ENCODE data around the gene PTPN1. TPM values are rescaled to one million over a fixed set of nuclear protein-coding genes. Genes with fewer than 3 reads are reported as not detected.

PTPN1 gene
- total and polyA plus RNA-seq, 2 donors (not counting 1 experiment from before 2014, with no cell fraction given), result 20.0 to 28.7 TPM

DNA sequence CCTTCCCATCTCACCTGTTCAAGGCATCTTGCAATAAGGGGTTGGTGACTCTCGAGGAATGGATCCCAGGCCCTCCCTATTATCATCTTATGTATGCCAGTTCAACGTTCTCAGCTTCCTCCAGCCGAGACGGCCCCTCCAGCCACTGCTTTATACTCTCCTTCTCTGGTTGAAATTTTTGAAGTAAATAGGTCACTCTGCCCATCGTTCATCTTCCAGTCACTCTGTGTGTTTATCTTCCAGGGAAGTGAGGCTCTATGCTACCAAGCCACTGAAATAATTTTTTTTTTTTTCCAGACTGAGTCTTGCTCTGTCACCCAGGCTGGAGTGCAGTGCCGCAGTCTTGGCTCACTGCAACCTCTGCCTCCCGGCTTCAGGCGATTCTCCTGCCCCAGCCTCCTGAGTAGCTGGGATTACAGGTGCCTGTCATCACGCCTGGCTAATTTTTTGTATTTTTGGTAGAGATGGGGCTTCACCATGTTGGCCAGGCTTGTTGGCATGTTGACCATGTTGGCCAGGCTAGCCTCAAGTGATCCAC is 17.0 kb downstream of the PTPN1 start:
- no peak overlapping the region for H3K4me3 ChIP-seq (replicated peaks in 1 of 4; ENCODE audit: control extremely low read depth in 1 of 4, insufficient read depth in 1 of 4, low read depth in 3 of 4, low read length in 4 of 4)
- no peaks in the 10 kb centered on the region for H3K27me3 ChIP-seq (ENCODE audit: control insufficient read depth, insufficient read depth, low read length)
- H4K20me1 ChIP-seq (ENCODE audit: control insufficient read depth, extremely low read depth, insufficient read depth, low read length), result no peaks in the 10 kb centered on the region
- no peak for DNase-seq (ENCODE audit: low read depth in 2 of 2)
- H3K36me3 ChIP-seq (ENCODE audit: control insufficient read depth, insufficient read depth, low read length), result no peaks in the 10 kb centered on the region
- H3K9me3 ChIP-seq (ENCODE audit: control insufficient read depth, insufficient read depth, low read depth, low read length), result no peaks in the 10 kb centered on the region
- peaks cover 8% of the 10 kb centered on the region for H3K4me1 ChIP-seq (ENCODE audit: control insufficient read depth, extremely low read depth, insufficient read depth, low read length)
- TF ChIP-seq, protein P1, sequence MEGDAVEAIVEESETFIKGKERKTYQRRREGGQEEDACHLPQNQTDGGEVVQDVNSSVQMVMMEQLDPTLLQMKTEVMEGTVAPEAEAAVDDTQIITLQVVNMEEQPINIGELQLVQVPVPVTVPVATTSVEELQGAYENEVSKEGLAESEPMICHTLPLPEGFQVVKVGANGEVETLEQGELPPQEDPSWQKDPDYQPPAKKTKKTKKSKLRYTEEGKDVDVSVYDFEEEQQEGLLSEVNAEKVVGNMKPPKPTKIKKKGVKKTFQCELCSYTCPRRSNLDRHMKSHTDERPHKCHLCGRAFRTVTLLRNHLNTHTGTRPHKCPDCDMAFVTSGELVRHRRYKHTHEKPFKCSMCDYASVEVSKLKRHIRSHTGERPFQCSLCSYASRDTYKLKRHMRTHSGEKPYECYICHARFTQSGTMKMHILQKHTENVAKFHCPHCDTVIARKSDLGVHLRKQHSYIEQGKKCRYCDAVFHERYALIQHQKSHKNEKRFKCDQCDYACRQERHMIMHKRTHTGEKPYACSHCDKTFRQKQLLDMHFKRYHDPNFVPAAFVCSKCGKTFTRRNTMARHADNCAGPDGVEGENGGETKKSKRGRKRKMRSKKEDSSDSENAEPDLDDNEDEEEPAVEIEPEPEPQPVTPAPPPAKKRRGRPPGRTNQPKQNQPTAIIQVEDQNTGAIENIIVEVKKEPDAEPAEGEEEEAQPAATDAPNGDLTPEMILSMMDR (conservative IDR thresholded peaks at IDR 0.05 in 1 of 2, IDR thresholded peaks at IDR 0.05 in 1 of 2; ENCODE audit: low read depth in 1 of 2, low read length in 2 of 2), result no peak
- TF ChIP-seq EZH2 (IDR thresholded peaks at IDR 0.05; ENCODE audit: low read length, missing control alignments), result no peak
- H3K9ac ChIP-seq (ENCODE audit: insufficient read depth, low read length), result no peak overlapping the region
- peaks cover 86% of the 10 kb centered on the region for H3K79me2 ChIP-seq (ENCODE audit: control insufficient read depth, insufficient read depth, low read length)
- no peak overlapping the region for H3K4me2 ChIP-seq (ENCODE audit: extremely low read depth, insufficient read depth, low read length)
- H2AFZ ChIP-seq (ENCODE audit: low read length), result no peak overlapping the region
- no peak overlapping the region for H3K27ac ChIP-seq (ENCODE audit: insufficient read depth, low read length)

GRCh38 chr20:50528129-50528528 is 17.9 kb downstream of the PTPN1 start:
- Histone ChIP-seq H3K9me3 (ENCODE audit: control insufficient read depth, insufficient read depth, low read depth, low read length) (no peaks in the 10 kb centered on the region), H3K27me3 (ENCODE audit: control insufficient read depth, insufficient read depth, low read length) (no peaks in the 10 kb centered on the region), H3K4me1 (ENCODE audit: control insufficient read depth, extremely low read depth, insufficient read depth, low read length) (peaks cover 10% of the 10 kb centered on the region), H3K79me2 (ENCODE audit: control insufficient read depth, insufficient read depth, low read length) (peaks cover 88% of the 10 kb centered on the region), H3K9ac (ENCODE audit: insufficient read depth, low read length) (no peak overlapping the region), H3K4me2 (ENCODE audit: extremely low read depth, insufficient read depth, low read length) (no peak overlapping the region), H3K36me3 (ENCODE audit: control insufficient read depth, insufficient read depth, low read length) (no peaks in the 10 kb centered on the region), H3K4me3 (replicated peaks in 1 of 4; ENCODE audit: control extremely low read depth in 1 of 4, insufficient read depth in 1 of 4, low read depth in 3 of 4, low read length in 4 of 4) (no peak overlapping the region), H4K20me1 (ENCODE audit: control insufficient read depth, extremely low read depth, insufficient read depth, low read length) (no peaks in the 10 kb centered on the region), H3K27ac (ENCODE audit: insufficient read depth, low read length) (no peak overlapping the region), H2AFZ (ENCODE audit: low read length) (no peak overlapping the region)
- DNase-seq (ENCODE audit: low read depth in 2 of 2), result no peak
- no peak for TF ChIP-seq EZH2 (IDR thresholded peaks at IDR 0.05; ENCODE audit: low read length, missing control alignments)
- TF ChIP-seq, protein P1 (conservative IDR thresholded peaks at IDR 0.05 in 1 of 2, IDR thresholded peaks at IDR 0.05 in 1 of 2; ENCODE audit: low read depth in 1 of 2, low read length in 2 of 2), result no peak

GRCh38 chr20:50528804-50529351 is 18.7 kb downstream of the PTPN1 start:
- no peaks in the 10 kb centered on the region for H3K36me3 ChIP-seq (ENCODE audit: control insufficient read depth, insufficient read depth, low read length)
- H3K9ac ChIP-seq (ENCODE audit: insufficient read depth, low read length), result no peak overlapping the region
- H4K20me1 ChIP-seq (ENCODE audit: control insufficient read depth, extremely low read depth, insufficient read depth, low read length), result no peaks in the 10 kb centered on the region
- peaks cover 10% of the 10 kb centered on the region for H3K4me1 ChIP-seq (ENCODE audit: control insufficient read depth, extremely low read depth, insufficient read depth, low read length)
- H3K4me3 ChIP-seq (replicated peaks in 1 of 4; ENCODE audit: control extremely low read depth in 1 of 4, insufficient read depth in 1 of 4, low read depth in 3 of 4, low read length in 4 of 4), result no peak overlapping the region
- peaks cover 88% of the 10 kb centered on the region for H3K79me2 ChIP-seq (ENCODE audit: control insufficient read depth, insufficient read depth, low read length)
- no peak overlapping the region for H2AFZ ChIP-seq (ENCODE audit: low read length)
- peak overlapping the region; percentile 51 for H3K4me2 ChIP-seq (ENCODE audit: extremely low read depth, insufficient read depth, low read length)
- H3K27me3 ChIP-seq (ENCODE audit: control insufficient read depth, insufficient read depth, low read length), result no peaks in the 10 kb centered on the region
- H3K9me3 ChIP-seq (ENCODE audit: control insufficient read depth, insufficient read depth, low read depth, low read length), result no peaks in the 10 kb centered on the region
- TF ChIP-seq, protein P1 (conservative IDR thresholded peaks at IDR 0.05 in 1 of 2, IDR thresholded peaks at IDR 0.05 in 1 of 2; ENCODE audit: low read depth in 1 of 2, low read length in 2 of 2), result no peak
- peak overlapping the region; percentile 38 for H3K27ac ChIP-seq (ENCODE audit: insufficient read depth, low read length)
- DNase-seq (ENCODE audit: low read depth in 2 of 2), result peak in 1 of 2 donors; percentile 75
